ENCODE data around the gene PAPSS2. TPM values are rescaled to one million over a fixed set of nuclear protein-coding genes. Genes with fewer than 3 reads are reported as not detected.

PAPSS2 gene
- total RNA-seq, 6 experiments from 2014 or later, result 65.3 to 158 (median 105) TPM

DNA sequence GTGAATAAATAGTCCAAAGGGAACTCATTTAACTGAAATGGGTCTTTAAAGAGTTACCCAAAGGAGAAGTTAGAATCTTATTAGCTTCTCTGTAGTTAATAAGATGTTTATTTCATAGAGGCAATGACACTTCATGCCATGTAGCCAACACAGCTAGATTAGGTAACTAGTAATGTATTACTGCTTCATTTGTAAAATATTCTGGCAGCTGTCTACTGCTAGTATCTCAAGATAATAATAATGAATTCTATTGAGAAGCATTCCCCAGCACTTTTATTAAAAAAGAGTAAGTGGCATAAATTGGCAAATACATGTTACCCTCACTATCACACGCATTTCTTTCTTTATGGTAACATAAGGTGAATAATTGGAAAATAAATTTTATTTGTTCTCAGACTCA lies 10.1 kb downstream of the PAPSS2 start:
- H3K27me3 ChIP-seq, result no peaks in the 10 kb centered on the region
- DNase-seq (no peak), ATAC-seq (no peak)
- peaks cover 0 to 6% (median 0%) of the 10 kb centered on the region in 4 donors for H3K36me3 ChIP-seq
- WGBS (ENCODE audit: insufficient coverage, low coverage, low lambda C conversion rate, missing lambda C conversion rate), result 95% methylated on average over 1 of the region's 1 CpG
- no peak overlapping the region for H3K27ac ChIP-seq
- intact Hi-C loops (cut with DNase I), result no loop called here
- H3K4me3 ChIP-seq, result no peak overlapping the region
- H3K4me1 ChIP-seq, result peaks cover 0 to 35% (median 8%) of the 10 kb centered on the region in 4 donors
- H3K9me3 ChIP-seq, result no peaks in the 10 kb centered on the region
- TF ChIP-seq, protein P1, sequence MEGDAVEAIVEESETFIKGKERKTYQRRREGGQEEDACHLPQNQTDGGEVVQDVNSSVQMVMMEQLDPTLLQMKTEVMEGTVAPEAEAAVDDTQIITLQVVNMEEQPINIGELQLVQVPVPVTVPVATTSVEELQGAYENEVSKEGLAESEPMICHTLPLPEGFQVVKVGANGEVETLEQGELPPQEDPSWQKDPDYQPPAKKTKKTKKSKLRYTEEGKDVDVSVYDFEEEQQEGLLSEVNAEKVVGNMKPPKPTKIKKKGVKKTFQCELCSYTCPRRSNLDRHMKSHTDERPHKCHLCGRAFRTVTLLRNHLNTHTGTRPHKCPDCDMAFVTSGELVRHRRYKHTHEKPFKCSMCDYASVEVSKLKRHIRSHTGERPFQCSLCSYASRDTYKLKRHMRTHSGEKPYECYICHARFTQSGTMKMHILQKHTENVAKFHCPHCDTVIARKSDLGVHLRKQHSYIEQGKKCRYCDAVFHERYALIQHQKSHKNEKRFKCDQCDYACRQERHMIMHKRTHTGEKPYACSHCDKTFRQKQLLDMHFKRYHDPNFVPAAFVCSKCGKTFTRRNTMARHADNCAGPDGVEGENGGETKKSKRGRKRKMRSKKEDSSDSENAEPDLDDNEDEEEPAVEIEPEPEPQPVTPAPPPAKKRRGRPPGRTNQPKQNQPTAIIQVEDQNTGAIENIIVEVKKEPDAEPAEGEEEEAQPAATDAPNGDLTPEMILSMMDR (IDR thresholded peaks at IDR 0.05), result no peak
- TF ChIP-seq POLR2A (IDR thresholded peaks at IDR 0.05), result no peak

DNA sequence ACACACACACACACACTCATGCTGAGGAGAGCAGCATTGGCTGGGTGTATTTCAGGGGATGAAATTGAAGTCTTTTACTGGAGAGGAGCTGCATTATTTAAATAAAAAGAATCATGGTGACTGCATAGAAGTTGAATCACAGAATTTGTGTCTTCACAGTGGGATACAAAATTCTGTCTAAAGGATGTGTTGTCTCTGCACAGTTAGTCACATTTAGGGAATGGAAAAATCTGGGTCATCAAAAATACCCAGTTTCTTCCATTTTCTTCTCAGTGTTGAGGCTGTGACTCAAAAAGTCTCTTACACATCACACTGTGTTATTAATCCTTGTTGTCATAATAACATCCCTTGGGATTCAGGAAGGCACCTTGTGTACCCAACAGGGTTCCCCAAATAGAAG lies 10.9 kb downstream of the PAPSS2 start:
- no peaks in the 10 kb centered on the region for H3K9me3 ChIP-seq

DNA sequence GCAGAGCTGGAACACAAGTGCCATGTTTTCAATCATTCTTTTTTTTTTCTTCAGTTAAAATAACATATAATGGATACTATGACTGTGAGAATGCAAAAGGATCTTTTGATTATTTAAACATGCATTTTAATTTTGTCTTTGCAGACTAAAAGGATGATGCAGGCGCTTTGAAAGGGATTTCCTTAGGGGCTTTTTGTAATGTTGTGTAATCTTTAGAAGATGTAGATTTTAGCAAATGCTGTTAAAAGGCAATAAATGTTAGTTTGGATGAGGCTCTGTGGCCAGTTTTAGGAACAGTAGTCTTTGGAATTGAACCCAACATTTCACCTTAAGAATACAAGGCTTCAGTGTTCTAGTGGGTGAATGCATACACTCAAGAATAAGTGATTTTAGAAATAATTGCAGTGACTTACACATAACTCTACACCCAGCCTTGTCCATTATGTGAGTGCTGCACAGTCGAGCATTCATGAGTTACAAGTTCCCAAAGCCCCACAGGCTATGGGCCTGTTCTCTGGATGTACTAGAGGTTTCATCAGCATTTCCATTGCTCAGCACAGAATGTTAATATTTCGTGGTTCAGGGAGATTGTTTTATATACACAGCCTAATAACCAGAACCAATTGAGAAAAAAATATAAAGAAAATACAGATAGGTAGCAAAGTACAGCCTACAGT lies 11.6 kb downstream of the PAPSS2 start:
- intact Hi-C loops (cut with DNase I), result no loop called here
- Histone ChIP-seq H3K4me1 (peaks cover 0 to 20% (median 3%) of the 10 kb centered on the region in 4 donors), H3K9me3 (no peaks in the 10 kb centered on the region), H3K27me3 (no peaks in the 10 kb centered on the region), H3K4me3 (no peak overlapping the region), H3K36me3 (peaks cover 0 to 6% (median 0%) of the 10 kb centered on the region in 4 donors), H3K27ac (no peak overlapping the region)
- 56% methylated on average over 3 of the region's 3 CpGs for WGBS (ENCODE audit: insufficient coverage, low coverage, low lambda C conversion rate, missing lambda C conversion rate)
- ATAC-seq (no peak), DNase-seq (no peak)
- TF ChIP-seq, protein P1 (IDR thresholded peaks at IDR 0.05), result no peak
- TF ChIP-seq POLR2A (IDR thresholded peaks at IDR 0.05), result no peak

More for the DNA sequence above, 10.9 kb downstream of the PAPSS2 start:
- TF ChIP-seq, protein P1 (IDR thresholded peaks at IDR 0.05), result no peak
- no peak for TF ChIP-seq POLR2A (IDR thresholded peaks at IDR 0.05)
- Histone ChIP-seq H3K4me3 (no peak overlapping the region), H3K27ac (no peak overlapping the region), H3K36me3 (peaks cover 0 to 6% (median 0%) of the 10 kb centered on the region in 4 donors), H3K27me3 (no peaks in the 10 kb centered on the region), H3K4me1 (peaks cover 0 to 27% (median 4%) of the 10 kb centered on the region in 4 donors)
- intact Hi-C loops (cut with DNase I), result no loop called here
- ATAC-seq (no peak), DNase-seq (no peak)

DNA sequence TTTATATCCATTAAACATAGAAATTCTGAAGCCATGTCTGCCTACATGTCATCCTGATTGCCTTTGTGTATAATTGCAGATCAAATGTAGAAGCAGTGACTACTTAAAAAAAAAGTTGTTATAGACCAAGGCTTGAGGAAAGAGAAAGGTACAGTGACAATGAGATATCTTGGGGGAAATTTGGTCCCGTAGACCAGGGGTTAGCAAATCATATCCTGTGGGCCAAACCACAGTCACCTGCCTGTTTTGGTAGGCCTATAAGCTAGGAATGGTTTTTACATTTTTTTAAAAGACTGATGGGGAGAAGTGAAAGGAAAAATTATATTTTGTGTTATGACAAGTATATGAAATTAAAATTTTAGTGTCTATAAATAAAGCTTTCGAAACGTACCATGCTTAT lies 12.9 kb downstream of the PAPSS2 start:
- H3K4me1 ChIP-seq, result peaks cover 0 to 17% (median 3%) of the 10 kb centered on the region in 4 donors
- no peak overlapping the region for H3K27ac ChIP-seq
- TF ChIP-seq, protein P1 (IDR thresholded peaks at IDR 0.05), result no peak
- no peak for TF ChIP-seq POLR2A (IDR thresholded peaks at IDR 0.05)
- 71% methylated on average over 3 of the region's 3 CpGs for WGBS (ENCODE audit: insufficient coverage, low coverage, low lambda C conversion rate, missing lambda C conversion rate)
- intact Hi-C loops (cut with DNase I), result no loop called here
- no peaks in the 10 kb centered on the region for H3K27me3 ChIP-seq
- no peak for ATAC-seq
- H3K4me3 ChIP-seq, result no peak overlapping the region
- H3K9me3 ChIP-seq, result no peaks in the 10 kb centered on the region
- DNase-seq, result no peak
- H3K36me3 ChIP-seq, result no peaks in the 10 kb centered on the region
